ENCODE results near the gene SLIT3. TPM values are rescaled to one million over a fixed set of nuclear protein-coding genes. Genes with fewer than 3 reads are reported as not detected.

SLIT3 gene
- total RNA-seq, 1 experiment from 2014 or later: 0.92 TPM

- H4K91ac ChIP-seq (ENCODE audit: insufficient read length, low read depth, low read length): no peak overlapping the region
- H4K8ac ChIP-seq (replicated peaks; ENCODE audit: insufficient read length, low read depth, low read length): no peak overlapping the region
- H3K14ac ChIP-seq (ENCODE audit: insufficient read depth, low read length): no peak overlapping the region
- no peaks in the 10 kb centered on the region for H3K9me3 ChIP-seq (ENCODE audit: control insufficient read depth, low read depth, low read length)
- H2BK5ac ChIP-seq (ENCODE audit: insufficient read length, low read length): no peak overlapping the region
- no peak overlapping the region for H2BK12ac ChIP-seq (ENCODE audit: insufficient read length, low read depth, low read length)
- peaks cover 4% of the 10 kb centered on the region; the same call in 1 of the 2 replicates for H3K4me1 ChIP-seq (ENCODE audit: insufficient read depth, low read length)
- no peak overlapping the region for H3K9ac ChIP-seq (ENCODE audit: extremely low read depth, insufficient read length, low read length)
- no peaks in the 10 kb centered on the region for H3K23me2 ChIP-seq (ENCODE audit: insufficient read length, low read depth, low read length, poor library complexity, severe bottlenecking)
- no peaks in the 10 kb centered on the region for H3K79me1 ChIP-seq (ENCODE audit: insufficient read depth, low read depth, low read length, poor library complexity, severe bottlenecking)
- no peak overlapping the region for H3K56ac ChIP-seq (ENCODE audit: insufficient read length, low read depth, low read length)
- no peaks in the 10 kb centered on the region for H3K79me2 ChIP-seq (ENCODE audit: insufficient read depth, low read length)
- no peak overlapping the region for H3K4ac ChIP-seq (ENCODE audit: low read depth, low read length)
- H2AFZ ChIP-seq (ENCODE audit: low read length): no peak overlapping the region
- Mint-ChIP-seq H3K9me3 (peaks cover 2 to 6% of the 10 kb centered on the region in 2 experiments; a peak in 3 of 5 replicates), H3K36me3 (ENCODE audit: insufficient read depth in 1 of 3, low read depth in 3 of 3) (peaks cover 0 to 6% (median 0%) of the 10 kb centered on the region in 3 experiments; a peak in 2 of 7 replicates), H3K27me3 (ENCODE audit: low read depth) (peaks cover 3% of the 10 kb centered on the region; the same call in 1 of the 2 replicates), H3K4me1 (peaks cover 23 to 28% of the 10 kb centered on the region in 2 experiments), H3K4me3 (no peak overlapping the region), H3K27ac (no peak overlapping the region)
- no peak overlapping the region for H2BK15ac ChIP-seq (ENCODE audit: low read depth, low read length)
- no peaks in the 10 kb centered on the region for H3K27me3 ChIP-seq (ENCODE audit: insufficient read depth, low read length)
- no peak overlapping the region for H3K4me2 ChIP-seq (ENCODE audit: insufficient read depth, insufficient read length, low read length)
- no peak overlapping the region for H4K5ac ChIP-seq (ENCODE audit: insufficient read length, low read depth, low read length)
- H2BK20ac ChIP-seq (ENCODE audit: low read depth, low read length, poor library complexity, severe bottlenecking): no peak overlapping the region
- H3K27ac ChIP-seq (ENCODE audit: insufficient read length, low read depth, low read length): no peak overlapping the region
- no peak overlapping the region for H3T11ph ChIP-seq (ENCODE audit: low read length)
- H2AK5ac ChIP-seq (ENCODE audit: insufficient read length, low read length): no peak overlapping the region
- no CpG with 5 or more reads among the region's 3 CpGs for WGBS (ENCODE audit: extremely low coverage, insufficient read length, low lambda C conversion rate)
- H3K18ac ChIP-seq (ENCODE audit: insufficient read length, low read depth, low read length): no peak overlapping the region
- H4K20me1 ChIP-seq (ENCODE audit: control insufficient read depth, insufficient read depth, insufficient read length): no peaks in the 10 kb centered on the region
- no peak overlapping the region for H3K23ac ChIP-seq (ENCODE audit: insufficient read length, low read depth, low read length)
- no peak for DNase-seq
- no peak overlapping the region for H2BK120ac ChIP-seq (ENCODE audit: low read depth, low read length, poor library complexity, severe bottlenecking)
- no peak for TF ChIP-seq CTCF (conservative IDR thresholded peaks at IDR 0.05)
Measured at GRCh38 chr5:169126481-169127021, 174.4 kb downstream of the SLIT3 start.
